Hepatic stellate cell (primary cell): Measurements from ENCODE around the gene NOS1AP.

Experiments
- DNase-seq: peaks from one replicate; pipeline ENCODE4 v3.0.0; 2011; ENCODE audit warnings: low spot score

The NOS1AP gene

DNA sequence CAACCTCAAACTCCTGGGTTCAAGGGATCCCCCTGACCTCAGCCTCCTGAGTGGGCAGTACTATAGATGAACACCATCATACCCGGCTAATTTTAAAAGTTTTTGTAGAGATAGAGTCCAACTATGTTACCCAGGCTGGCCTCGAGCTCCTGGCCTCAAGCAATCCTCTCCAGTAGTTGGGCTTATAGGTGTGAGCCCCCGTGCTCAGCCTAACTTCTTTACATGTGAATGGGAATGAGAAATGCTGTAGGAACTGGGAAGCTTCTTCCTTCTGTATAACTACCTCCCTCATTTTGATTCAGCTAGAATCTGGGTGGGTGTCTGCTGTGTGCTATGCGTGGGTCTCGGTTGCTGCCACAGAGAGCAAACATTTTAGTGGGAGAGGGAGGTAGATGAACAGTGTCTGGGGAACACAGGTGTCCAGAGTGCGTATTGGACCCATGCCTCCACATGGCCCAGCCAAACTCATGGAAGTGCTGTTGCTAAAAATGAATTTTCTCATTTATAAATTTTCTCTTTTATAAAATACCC is 150.6 kb downstream of the NOS1AP start:
- no peak for DNase-seq

DNA sequence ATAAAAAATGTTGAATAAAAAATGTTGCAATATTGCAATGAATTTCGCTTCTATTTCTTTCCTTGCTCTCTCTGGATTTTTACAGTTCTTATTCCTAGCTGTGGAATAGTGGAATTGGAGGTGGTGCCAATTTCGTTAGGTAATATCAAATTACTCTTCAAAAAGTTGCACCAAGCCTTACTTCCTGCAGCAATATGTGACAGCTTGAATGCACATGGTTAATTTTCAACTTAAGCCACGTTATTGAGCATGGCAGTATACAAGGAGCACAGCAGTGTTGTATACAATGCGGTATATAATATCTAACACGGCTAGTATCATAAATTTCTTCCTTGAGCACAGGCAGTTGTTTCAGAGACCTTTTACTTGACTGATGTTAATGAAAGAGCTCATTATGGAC is 152.5 kb downstream of the NOS1AP start:
- no peak for DNase-seq

- no peak for DNase-seq
Observed at GRCh38 chr1:162222730-162223129, 153.2 kb downstream of the NOS1AP start.

DNA sequence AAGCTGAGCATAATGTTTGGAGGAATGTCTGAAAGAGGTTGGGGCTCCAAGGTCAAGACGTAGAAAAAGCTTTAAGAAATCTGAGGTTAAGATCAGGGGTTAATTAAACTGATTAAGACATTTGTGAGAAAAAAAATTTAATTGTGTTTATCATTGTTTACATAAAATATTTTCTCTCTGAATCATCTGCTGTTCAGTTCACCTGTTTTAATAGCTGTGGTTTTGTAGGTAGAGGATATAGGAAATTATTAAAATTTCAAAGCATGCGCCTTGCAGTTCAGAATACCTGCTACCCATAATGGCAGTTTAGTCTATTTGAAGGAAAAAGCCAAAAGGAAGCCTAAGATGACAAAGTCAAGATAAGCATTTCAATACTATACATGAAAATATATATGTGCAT is 154.0 kb downstream of the NOS1AP start:
- no peak for DNase-seq

GRCh38 chr1:162224267-162224666 is 154.8 kb downstream of the NOS1AP start:
- DNase-seq = no peak

- DNase-seq = no peak
Observed at GRCh38 chr1:162228586-162228985, 159.1 kb downstream of the NOS1AP start.

DNA sequence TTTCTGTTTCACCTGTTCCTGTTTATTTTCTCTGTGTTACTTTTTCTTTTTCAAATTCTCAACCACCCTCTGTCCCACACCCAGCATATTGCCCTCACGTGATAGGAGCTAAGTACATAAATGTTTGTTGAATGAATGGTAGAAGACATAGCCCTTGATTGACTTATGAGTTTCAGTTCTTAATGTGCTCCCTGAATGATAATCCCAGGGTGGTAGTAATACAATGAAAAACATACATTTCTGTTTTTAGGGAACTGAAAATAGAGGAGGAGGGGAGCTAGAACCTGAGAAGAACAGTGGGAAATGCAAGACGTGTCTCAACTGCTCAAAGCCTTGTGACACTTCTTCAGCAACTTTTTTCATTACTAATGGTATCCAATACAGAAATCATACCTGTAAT is 160.1 kb downstream of the NOS1AP start:
- DNase-seq = no peak

DNA sequence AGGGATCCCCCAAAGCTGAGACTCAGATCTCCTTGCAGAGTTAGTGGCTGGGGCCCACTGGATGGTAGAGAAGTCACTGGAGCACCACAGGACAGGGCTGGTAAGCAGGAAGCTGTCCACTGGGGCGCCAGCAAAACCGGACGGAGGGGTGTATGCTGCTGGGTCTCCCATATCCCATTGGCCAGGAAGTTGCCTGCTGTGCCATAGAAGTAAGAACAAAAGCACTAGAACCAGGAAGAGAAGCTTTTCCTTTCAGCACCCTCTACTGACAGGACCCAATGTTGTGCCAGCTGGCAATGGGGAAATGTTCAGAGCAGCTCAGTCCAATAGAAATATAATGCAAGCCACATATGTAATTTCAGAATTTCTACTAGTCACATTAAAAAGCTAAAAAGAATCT is 160.6 kb downstream of the NOS1AP start:
- DNase-seq = no peak

DNA sequence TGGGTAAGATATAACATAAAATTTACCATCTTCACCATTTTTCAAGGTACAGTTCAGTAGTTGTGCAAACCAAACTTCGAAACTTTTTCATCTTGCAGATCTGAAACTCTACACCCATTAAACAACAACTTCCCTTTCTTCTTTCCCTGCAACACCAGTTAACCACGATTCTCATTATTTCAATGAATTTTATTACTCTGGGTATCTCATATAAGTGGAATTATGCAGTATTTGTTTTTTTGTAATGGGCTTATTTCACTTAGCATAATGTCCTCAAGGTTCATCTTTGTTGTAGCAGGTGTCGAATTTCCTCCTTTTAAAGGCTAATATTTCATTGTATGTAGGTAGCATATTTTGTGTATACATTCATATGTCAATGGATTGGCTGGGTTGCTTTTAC is 161.0 kb downstream of the NOS1AP start:
- DNase-seq = no peak

- no peak for DNase-seq
Observed at GRCh38 chr1:162232034-162232711, 162.7 kb downstream of the NOS1AP start.

DNA sequence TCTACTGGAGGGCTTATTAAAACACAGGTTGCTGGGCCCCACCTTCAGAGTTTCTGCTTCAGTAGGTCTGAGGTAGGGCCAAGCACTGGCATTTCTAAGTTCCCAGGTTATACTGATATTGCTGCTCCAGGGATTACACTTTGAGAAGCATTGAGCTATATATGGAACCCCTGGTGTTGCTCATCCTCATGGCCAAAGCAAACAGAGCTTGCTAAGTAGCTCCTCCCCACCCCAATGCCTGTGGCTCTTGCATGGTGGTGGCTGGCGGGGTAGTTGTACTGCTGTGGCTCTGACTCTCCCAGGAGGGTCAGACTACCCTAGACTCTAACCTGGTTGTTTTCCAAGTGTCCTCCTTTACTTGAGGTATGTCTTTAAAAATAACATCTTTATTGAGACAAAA is 163.6 kb downstream of the NOS1AP start:
- DNase-seq = no peak

DNA sequence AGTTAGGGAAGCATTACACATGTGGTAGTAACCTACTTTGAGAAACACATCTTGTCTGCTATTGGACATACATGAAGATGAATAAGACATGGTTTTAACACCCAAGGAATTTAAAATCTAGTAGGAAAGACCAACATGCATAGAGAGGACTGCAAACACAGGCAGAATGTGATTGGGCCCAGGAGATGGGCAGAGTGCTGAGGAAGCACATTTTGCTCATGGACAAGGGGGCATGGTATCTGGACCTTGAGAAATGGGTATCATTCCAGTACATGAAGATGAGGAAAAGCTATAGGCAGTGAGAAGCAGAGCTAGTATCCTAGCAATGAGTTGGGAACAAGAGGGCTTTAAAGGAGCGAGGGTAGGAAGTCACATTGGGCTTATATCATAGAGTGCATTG is 164.4 kb downstream of the NOS1AP start:
- no peak for DNase-seq

DNA sequence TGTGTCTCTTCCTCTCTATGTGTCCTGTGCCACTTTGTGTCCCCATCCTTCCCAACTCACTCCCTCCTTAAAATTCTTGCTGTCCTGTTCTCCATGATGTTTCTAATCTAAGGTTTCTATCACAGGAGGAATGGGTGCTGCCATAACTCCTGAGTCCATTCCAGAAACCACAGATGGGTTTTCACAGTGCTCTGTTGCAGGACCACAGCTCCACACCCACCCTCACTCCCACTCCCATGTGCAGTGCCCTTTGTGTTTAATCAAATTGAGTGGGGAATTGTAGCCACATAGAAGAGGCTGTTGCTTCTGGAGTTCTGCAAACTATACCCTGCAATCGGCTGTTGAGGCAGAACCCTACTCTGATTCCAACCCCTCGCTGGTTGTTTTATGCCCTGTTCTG is 165.1 kb downstream of the NOS1AP start:
- no peak for DNase-seq

DNA sequence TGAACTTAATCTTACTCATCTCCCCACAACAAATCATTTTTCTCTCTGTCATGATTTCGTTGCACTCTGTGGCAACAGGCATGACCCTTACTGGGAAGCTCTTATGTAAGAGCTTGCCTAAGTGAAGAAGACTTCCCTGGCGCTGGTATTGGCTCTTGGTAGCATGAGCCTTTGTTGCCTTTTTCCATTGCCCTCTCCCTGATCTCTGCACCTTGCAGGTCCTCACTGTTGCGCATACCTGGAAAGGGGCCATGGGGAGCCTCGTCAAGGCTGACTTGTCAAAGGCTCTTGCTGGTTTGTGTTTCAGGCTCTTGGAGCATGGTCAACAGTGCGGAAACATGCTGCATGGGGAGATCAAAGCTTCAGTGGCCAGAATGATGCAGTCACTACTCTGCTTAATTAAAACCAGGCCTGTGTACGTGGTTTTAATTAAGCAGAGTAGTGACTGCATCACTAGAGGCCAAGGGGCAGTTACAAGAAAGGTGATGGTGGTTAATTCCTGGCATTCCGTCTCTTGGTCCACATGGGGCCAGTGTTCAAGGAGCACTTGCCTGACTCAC is 165.8 kb downstream of the NOS1AP start:
- DNase-seq = no peak

GRCh38 chr1:162236201-162236600 is 166.7 kb downstream of the NOS1AP start:
- no peak for DNase-seq

DNA sequence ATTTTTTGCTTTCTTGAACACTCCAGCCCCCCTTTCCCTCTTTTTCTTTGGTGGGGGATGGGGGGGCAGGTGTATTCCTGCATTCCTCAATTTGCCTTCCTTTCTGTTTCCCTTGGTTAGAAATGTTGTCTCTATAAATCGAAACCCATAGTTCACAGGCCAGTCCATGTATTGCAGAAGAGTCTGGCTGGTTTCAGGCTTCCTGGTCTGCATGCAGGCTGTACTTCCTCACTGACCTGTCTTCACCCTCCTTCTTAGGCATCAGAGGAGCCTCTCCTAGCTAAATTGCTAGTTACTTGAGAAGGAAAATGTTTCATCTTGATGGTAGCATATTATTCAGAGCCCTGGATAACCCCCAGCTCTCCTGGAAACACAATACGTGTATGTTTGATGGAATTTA is 167.1 kb downstream of the NOS1AP start:
- no peak for DNase-seq

GRCh38 chr1:162240577-162240976 is 171.1 kb downstream of the NOS1AP start:
- no peak for DNase-seq

DNA sequence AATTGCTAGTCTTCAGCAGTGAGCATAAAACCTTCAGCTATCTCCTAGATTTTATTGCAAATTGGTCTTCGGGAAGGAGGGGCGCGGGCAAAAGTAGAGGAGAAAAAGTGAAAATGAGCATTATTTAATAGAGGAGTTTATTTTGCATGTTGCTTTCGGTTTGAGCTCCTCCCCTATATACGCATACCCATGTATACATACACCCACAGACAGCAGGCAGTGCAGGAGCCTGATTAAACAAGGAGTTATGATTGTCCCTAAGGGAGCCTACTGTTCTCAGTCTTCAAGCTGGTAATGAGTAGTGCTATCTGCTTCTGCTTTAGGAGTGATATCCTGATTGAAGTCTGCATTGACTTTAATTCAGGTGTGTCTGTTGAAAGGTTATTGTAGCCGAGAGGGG is 173.3 kb downstream of the NOS1AP start:
- DNase-seq = no peak

DNA sequence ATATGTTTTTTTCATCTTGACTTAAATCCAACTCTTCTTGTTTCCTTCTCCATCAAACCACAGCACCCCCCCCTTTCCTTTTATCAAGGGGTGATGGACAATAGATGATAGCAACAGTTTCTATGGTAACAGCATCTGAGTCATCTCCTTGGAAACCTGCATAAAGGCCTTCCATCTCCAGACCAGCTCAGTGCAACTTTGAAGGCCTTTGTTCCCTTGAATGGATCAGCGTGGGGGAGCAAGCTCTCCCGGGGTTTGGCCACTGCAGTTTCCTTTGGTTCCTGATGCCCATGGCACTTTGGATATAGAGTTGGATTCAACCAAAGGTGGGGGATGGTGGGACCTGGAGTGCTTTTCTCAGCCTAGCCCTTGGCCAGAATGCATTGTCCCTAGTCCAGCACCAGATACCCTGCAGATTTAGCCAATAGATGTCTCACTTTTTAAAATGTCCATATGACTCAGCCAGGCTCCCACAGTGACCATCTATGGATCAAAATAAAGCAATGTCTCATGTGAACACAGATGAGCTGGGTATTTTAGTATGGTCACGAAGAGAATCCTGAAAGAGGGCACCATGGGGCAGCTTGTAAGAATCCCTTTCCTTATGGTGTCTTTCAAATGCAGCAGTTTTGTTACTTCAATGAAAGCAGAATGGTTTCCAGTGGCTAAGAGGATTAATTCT is 179.5 kb downstream of the NOS1AP start:
- no peak for DNase-seq

DNA sequence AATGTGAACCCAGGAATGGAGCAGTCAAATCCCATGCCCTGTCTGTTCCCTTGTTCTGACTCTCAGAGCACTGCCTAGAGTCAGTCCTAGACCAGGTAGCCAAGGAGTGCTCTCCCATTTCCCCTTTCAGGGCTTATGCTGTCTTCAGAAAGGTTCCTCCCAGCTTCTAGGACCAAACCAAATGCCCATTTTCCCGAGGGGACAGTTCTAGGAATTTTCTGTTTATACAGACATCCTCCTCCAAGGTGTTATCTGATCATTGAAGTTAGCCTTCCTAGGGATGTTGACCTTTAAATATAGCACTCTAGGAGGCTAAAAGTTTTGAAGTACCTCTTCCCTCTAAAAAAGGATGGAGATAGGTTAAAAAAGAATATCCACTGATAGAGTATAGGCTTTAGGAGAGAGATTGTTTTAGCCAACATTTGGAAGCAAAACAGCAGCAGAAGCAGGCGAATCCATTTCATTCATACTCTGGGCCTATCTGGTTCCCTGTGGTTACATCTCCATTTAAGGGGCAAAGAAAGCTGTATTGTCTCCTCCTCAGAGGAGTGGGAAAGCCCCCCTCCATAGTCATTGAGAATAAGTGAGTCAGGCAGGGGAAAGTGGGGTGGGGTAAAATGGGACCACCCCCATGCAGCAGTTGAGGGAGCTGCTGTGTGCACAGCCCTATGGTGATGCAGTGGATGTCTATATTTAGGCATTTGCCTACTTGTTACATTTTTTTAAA is 180.7 kb downstream of the NOS1AP start:
- DNase-seq = no peak

- DNase-seq = no peak
Observed at GRCh38 chr1:162251102-162251501, 181.6 kb downstream of the NOS1AP start.

GRCh38 chr1:162252214-162252613 is 182.7 kb downstream of the NOS1AP start:
- no peak for DNase-seq

GRCh38 chr1:162253790-162254189 is 184.3 kb downstream of the NOS1AP start:
- DNase-seq = no peak
